ENCODE data around the gene TICRR. TPM values are rescaled to one million over a fixed set of nuclear protein-coding genes. Genes with fewer than 3 reads are reported as not detected.
A peak's percentile ranks its signal among the peaks of the same experiment; 100 is the strongest.

The TICRR gene
- total RNA-seq, 1 donor from 2014 or later, result 3.2 TPM

DNA sequence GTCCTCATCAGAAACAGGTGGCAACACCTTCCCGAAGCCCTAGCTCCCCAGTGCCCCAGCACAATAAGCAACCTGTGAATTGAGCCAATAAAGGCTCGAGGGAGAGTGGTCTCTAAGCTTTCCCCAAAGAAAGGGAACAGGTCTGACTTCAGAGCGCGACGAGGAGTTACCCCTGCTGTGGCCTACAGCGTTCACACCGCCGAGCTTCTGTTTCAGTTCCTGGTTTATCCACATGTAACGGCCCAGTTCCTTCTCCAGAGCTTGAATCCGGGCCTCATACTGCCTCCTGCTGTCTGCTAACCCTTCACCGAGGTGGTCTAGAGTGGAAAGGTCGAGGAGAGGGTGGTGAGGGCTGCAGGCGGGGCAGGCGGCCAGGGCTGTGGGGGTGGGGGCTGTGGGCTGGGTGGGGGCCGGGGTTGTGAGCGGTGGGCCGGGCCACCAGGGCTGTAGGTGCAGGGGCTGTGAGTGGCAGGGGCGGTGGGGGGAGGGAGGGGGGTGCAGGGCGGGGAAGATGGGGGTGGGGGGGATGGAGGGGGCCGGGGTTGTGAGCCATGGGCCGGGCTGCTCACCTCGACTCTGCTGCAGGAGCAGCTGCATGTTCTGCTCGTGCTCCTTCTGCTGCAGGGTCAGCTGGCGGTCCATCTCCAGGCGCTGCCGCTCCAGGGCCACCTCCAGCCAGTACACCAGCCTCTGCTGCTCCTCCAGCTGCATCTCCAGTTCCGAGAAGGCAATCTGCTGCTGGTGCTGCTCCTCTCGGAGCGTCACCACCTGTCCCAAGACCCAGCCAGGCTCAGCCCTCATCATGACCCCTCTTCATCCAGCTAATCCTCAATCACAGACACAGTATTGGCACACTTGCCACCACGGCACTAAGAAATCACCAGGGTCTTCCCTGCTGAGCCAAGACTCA lies 53.8 kb downstream of the TICRR start:
- no peak for DNase-seq

DNA sequence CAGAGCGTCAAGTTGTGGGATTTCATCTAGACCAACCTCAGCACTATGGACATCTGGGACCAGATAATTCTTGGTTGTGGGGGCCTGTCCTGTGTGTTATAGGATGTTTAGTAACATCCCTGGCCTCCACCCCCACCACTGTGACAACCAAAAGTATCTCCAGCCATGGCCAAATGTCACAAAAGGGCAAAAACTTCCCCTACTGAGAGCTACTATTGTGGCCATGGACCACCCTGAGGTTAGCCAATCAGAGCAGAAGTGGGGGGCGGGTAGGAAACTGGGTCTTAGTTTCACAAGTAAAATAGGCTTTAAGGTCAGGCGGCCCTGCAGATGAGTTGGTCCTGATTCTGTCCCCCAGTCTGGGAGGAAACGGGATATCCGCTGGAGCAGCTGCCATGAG lies 54.6 kb downstream of the TICRR start:
- no peak for DNase-seq

DNA sequence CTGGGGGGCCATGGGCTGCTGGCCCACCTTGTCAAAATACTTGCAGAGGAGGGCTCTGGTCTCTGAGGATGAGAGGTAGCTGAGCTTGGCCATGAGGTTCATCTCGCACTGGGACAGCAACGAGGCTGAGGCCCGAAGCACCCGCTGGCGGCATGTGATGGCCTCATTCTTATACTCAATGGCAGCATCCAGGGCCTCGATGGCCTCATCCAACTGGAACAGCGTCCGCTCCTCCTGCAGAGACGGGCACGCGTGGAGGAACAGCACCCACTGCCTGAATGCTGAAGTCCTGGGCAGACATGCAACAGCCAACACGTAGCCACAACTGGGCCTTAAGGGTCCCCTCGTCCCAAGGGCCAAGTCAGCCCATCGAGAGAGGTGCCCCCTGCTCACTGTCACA lies 55.0 kb downstream of the TICRR start:
- no peak for DNase-seq

DNA sequence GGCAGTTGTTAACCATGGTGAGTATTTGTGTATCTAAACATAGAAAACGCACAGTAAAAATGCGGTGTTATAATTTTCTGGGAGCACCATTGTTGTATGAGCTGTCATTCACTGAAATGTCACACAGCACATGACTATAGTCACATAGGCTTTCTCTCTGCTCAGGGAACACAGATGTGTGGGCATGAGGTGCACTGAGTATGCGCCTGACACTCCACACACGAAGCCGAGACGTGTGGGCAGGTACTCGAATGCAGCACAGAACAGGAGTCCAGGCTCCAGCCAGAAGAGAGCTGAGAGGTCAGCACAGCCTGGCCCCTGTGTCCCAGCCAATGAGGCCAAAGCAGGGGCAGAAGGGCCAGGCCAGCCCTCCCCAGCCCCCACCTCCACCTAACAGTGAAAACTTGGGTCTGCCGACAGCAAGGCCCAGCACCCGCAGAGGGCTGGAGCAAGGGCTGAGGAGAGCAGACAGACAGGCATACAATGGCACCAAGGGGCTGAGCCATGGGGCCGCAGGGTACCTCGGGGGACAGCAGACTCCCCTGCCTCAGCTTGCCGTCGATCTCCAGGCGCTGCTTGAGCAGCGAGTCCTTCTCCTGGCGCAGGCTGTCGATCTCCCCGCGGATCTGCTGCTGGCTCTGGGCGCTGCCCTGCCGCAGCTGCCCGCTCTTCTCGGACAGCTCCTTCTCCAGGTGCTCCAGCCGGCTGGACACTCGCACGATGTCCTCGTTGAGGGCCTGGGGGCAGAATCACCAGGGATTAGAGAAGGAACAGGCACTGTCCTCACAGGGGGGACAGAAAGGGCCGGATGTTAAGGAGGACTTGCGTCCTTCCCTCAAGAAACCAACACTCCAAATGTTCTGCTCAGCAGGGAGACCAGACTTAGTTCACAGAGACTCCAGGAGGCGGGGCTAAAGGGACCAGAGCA lies 56.0 kb downstream of the TICRR start:
- DNase-seq, result no peak

DNA sequence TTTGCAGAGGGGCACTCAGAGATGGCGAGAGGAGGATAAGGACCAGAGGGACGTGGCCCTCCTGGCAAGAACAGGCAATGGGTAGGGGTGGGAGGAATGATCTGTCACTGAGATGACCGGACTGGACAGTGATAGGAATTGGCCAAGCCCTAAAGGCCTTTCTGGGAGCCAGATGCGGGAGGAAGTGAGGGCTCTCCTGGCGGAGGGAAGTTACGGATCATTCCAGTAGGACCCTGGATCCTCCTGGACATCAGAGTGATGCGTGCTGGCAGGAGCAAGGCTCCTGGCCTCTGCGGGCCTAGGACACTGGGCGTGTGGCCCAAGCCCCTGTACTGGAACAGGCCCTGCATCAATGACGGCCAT lies 56.6 kb downstream of the TICRR start:
- DNase-seq, result no peak

DNA sequence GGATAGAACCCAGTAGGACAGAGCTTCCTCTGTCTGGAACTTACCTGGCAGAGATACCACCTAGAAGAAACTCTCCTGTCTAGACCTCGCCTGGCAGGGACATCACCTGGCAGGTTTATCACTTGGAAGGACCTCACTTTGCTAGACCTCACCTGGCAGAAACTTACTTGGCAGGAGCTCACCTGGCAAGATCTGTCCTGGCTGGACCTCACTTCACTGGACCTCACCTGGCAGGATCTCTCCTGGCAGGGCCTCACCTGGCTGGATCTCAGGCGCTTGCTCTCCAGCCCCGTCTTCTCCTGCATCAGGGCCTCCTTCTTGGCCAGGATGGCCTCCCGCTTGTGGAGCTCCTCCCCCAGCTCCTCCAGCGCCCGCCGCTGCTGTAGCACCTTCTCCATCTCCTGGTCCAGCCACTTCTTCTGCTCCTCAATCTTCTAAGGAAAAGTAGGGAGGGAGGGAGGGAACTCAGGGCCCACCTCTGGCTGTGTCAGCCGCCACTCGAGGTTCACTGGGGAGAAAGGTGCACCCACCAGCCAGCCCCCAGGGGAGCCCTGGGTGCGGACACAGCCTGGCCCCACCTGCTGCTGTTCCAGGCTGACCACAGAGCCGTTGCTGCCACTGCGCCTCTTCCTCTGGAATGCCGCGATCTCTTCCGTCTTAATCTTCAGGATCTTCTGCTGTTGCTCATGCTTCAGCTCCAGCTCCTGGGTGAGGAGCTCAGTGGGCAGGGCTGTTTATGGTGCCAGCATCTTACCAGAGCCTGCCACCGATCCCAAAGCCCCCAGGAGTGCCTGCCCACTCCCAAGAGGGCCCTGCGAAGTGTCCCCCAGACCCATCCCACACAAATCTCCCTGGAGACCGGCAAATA lies 57.5 kb downstream of the TICRR start:
- no peak for DNase-seq

DNA sequence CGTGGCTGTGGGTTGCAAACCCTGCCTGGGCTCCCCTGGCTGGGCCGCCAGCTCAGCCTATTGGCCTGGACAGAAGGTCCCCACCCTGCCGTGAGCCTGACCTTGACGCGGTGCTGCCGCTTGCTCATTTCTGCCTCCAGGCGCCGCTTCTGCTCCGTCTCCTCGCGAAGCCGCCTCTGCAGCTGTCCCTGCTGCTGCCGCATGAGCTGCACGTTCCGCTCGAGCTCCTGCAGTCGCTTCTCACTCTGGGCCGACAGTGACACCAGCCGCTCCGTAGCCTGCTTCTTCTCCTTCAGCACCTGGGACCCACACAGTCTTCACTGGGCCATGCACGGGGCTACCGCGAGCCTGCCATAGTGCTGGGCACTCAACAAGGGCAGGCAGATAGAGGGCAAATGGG lies 58.3 kb downstream of the TICRR start:
- DNase-seq, result no peak

DNA sequence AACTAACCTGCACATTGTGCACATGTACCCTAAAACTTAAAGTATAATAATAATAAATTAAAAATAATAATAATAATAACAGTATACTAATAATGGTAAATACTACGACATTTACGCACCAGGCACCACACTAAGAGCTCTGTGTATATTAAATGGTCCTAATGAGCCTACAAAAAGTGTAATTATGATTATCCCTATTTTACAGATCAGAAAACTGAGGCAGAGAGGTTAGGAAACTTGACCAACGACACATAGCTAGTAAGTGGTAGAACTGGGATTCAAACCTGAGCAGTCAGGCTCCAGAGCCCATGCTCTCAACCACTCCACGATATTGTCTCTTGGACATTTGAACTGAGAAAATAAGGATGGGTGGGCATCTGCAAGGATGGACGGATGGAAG lies 65.0 kb downstream of the TICRR start:
- DNase-seq, result no peak

DNA sequence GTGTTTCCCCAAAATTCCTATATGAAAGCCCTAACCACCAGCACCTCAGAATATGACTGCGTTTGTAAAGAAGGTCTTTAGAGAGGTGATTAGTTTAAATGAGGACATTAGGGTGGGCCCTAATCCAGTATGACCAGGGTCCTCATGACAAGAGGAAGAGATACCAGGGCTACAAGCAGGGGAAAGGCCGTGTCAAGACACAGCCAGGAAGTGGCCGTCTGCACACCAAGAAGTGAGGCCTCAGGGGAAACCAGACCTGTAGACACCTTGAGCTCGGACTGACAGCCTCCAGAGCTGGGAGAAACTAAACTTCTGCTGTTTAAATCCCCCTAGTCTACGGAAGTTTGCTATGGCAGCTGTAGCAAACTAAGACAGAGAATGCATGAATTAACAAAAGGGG lies 65.8 kb downstream of the TICRR start:
- no peak for DNase-seq

DNA sequence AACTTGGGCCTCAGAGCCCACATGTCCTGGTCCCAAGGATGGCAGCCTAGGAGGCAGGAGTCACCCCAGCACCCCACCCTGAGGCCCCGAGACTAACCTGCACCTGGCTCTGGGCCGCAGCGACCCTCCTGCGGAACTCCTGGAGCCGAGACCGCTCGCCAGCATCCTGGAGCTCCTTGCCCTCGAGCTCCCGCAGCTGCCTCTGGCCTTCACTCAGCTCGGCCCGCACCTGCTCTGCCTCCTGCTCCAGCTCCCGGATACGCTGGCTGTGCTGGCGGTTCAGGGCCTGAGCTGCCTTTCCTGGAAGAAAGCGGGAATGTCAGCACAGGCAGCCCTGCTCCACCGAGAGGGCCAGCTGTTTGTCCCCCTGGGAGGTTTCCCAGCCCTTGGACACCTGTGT lies 66.8 kb downstream of the TICRR start:
- peak; percentile 69 for DNase-seq

DNA sequence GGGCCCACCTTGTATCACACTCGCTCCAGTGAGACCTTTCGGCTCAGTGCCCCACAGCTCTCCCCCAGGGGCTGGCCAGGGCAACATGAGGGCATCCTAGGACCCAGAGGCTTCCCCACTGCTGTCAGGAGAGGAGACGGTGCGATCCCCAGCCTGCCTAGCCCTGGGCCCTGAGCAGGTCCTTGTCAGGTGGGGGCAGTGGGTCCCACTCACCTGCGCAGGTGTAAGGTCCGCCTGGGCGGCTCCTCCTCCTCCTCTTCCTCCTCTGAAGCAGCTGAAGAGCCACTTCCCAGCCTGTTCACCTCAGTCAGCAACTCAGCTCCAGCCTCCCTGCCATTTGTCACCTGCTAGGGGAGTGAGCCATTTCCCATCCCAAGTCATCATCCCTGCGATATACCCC lies 70.4 kb downstream of the TICRR start:
- DNase-seq, result no peak

DNA sequence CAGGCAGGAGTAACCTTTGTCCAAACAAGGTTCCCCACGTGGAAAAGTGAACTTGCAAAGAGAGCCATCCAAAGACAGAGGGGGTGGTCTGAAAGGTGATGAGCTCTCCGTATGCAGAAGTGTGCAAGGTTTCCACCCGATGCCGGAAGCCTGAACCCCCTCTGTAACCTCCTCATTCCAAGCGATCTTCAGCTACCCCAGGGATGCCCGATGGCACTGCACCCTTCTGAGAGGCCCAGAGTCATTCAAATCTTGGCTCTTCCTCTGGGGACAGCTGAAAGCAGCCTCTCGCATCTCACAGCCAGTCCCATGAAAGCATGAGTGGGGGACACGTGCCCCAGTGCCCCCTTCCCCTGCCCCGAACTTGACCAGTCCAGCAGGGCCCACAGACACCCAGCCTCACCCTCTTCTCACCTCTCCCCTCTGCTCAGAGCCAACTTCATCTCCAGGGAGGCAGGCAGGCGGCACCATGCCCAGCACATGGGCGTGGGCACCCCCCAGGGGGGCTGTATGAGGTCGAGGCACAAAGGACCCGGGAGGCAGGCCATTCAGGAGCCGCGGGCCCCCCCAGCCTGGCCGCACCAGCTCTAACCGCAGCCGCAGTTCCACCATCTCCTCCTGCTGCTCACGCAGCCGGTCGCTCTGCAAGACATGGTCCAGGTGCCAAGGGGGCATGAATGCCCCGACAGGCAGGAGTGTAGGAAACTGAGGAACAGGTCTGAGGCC lies 71.3 kb downstream of the TICRR start:
- no peak for DNase-seq

DNA sequence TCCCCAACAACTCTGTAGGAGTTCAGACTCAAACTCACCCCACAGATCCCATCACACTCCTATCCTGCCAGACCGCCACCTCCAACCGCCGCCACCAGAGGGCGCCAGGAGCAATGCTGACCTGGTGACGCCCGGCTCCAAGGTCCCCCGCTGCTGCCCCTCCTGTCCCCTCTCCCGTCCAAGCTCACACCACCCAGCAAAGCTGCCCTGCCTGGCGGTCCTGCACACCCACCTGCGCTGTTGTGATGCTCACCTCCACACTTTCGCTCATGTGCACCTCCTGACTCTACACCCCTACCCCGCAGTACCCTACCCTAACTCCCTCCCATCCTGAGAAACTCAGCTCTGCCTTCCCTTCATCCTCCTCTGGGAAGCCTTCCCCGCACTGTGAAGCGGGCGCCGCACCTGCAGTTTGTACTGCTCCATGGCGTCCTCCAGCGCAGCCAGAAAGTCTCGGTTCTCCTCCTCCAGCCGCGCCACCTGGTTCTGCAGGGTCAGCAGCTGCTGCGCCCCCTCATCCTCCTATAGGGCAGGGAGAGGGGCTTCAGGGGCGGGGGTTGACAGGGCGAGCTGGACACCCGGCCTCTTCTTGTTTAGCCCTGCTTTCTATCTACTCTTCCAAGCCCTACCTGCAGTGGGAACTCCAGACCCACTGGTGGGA lies 72.1 kb downstream of the TICRR start:
- peak; percentile 74 for DNase-seq

DNA sequence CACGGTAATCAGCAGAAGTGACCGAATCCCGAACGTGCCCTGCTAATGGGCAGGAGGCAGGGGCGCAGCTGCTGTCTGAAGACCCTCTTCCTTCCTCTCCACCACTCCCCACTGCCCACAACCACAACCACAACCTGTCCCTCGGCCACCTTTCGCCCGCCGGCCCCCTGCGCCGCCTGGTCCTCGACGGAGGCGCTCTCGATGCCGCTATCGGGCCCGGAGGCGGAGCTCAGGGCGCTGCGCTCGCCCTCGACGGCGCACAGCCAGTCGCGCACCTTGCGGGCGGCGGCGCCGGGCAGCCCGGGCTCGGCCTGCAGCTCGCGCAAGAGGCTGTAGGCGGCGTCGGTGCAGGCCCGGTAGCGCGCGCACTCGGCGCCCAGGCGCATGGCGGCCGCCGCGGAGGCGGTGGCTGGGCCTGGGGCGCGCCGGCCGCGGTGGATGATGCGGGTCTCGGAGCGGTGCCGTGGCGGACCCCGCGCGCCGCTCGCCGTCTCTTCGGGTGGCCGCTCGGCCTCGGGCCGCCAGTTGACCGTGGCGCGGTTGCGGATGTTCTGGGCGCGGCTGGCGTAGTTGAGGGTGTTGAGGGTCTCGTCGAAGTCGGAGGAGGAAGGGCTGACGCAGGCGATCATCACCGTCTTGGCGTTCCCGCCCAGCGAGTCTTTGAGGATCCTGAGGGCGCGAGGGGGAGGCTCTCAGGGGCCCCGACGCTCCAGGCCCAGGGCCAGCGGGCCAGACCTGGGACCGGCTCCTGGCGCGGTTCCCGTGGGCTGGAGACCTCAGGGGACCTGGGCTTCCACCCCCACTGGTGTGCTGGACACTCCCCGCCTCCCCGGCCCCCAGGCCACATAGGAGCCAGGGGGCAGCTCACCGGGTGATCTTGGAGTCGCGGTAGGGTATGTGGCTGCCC lies 73.1 kb downstream of the TICRR start:
- DNase-seq, result no peak

DNA sequence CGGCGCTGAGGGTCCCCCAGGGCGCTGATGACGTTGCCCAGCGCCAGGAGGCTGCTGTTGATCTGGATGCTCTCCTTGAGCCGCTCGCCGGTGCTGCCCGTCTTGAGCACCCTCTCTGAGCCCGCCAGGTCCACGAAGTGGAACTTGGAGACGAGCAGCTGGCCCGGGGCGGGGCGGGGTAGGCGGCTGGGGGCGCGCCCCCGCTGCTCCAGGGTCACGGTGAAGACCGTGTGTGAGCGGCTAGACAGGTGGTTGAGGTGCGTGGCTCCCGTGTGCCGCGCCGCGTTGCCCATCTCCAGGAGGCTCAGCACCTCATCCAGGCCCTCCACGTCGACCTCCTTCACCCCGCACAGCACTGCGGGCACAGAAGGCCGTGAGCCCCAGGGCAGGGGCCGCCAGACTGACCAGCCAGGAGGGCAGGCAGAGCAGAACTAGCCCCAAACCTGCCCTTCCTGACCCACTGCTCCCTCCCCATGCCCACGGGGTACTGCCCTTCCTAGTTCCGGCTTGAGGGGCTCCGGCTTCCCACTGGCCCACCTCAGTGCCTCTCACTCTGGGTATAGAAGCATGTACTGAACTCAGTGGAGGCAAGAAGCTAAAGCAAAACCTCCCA lies 73.8 kb downstream of the TICRR start:
- DNase-seq, result no peak

DNA sequence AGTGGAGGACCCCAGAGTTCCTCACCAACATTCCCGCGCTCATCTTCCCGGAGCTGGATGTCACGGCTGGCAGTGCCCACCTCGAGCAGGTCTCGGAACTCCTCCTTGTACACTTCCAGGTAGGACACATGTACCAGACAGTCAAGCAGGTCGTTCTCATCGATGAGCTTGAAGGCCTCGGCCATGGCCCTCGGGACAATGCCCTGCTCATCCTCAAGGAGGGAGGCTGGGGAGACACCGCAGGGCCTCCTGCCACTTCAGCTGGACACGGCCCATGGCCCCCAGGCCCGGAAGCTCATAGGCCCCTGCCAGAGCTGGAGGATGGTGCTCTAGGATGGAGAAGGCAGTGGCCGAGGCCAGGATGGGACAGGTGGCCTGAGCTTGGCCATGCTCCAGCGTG lies 74.4 kb downstream of the TICRR start:
- DNase-seq, result no peak

DNA sequence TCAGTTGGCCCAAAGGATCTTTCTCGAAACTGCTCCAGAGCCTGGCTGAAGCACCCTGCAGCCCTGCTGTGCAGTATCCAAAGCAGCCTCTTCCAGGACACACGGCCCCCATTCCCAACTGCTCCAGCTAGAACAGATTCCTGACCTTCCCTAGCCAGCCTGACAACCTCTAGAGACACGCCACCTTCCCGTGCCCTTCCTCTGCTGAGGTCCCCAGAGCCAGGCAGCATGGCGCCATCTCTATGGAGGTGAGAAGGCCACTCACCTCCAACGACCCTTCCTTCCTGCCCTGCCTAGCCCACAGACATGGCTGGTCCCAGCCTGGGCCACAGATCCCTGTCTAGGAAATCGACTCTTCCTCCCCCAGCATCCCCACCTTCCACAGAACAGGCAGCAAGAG lies 76.9 kb downstream of the TICRR start:
- DNase-seq, result no peak

DNA sequence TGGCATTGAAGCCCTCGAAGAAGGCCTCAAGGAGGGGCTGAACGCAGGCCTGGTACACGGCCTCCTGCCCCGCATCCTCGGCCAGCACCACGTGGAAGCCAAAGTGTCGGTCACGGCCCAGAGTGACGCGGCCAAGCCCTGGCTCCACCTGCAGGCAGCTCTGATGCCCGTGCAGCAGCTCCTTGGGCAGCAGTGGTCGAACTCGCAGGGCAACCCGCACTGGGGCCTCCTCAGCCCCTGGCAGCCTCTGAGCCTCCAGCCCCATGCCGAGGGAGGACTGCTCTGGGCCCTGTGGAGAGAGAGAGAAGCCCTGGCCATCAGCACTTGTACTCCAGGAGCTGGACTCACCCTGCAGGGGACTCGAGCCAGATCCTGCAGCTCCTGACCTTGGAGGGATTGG lies 77.4 kb downstream of the TICRR start:
- no peak for DNase-seq

DNA sequence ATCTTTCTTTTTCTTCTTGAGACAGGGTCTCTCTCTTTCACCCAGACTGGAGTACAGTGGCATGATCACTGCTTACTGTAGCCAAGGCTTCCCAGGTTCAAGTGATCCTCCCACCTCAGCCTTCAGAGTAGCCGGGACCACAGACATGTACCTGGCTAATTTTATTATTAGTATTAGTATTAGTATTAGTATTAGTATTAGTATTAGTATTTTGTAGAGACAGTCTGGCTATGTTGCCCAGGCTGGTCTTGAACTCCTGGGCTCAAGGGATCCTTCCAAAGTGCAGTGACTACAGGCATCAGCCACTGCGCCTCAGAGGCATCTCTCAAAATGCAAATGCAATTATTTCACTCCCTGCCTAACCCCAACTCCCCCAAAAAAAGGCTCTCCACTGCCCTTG lies 78.3 kb downstream of the TICRR start:
- DNase-seq, result no peak

All from tongue (tissue), 2 donors.